ENCODE data around the gene GREB1L. TPM values are rescaled to one million over a fixed set of nuclear protein-coding genes. Genes with fewer than 3 reads are reported as not detected.

GREB1L gene
- polyA plus RNA-seq, 1 of the 3 experiments (the other 2 are of a cell fraction) = under 0.01 TPM

DNA sequence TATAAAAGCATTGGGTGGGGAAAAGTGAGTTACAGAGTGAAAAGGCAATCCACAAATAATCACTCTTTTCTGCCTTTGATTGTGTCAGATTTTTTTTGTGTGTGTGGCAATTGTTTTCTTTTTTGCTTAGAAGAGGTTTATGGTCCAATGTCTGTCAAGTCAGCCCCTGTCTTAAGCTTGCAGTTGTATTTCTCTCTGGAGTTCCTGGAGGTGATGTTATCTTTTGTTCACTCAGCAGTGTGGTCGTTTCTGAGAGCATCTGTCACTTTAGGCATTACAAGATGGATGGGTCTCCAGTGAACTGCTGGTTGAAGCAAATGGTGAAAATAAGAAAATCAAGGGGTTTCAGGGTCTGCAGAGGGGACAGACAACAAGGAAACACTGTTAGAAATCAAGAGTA is 121.3 kb downstream of the GREB1L start (continued):
- TF ChIP-seq TAF1 (IDR thresholded peaks at IDR 0.05; ENCODE audit: borderline replicate concordance, low read depth, low read length) (no peak), RFX5 (IDR thresholded peaks at IDR 0.05; ENCODE audit: low read length) (no peak), MAX (IDR thresholded peaks at IDR 0.05; ENCODE audit: low read depth) (no peak)

DNA sequence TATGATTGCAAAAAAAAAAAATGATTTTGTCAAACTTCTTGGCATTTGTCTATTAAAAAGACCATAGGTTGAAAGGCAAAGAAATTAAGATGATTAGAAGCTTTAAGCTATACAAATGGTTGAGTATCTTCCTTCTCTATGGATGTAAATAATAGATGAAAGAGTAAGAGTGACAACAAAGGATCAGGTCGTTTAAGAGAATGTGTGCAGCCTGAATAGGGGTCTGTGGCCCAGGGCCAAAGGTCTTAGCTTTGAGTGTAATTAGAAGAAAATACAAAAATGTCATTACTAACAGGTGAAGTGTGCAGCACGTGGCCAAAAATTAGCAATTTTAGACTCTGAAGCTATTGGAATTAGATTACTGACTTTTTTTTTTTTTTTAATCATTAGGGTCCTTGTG is 122.4 kb downstream of the GREB1L start:
- H3F3A ChIP-seq (replicated peaks; ENCODE audit: insufficient read depth) = no peaks in the 10 kb centered on the region
- H3K9me3 ChIP-seq = no peaks in the 10 kb centered on the region
- H3K36me3 ChIP-seq (replicated peaks in 1 of 2; ENCODE audit: control insufficient read depth in 1 of 2, insufficient read depth in 2 of 2, low read length in 1 of 2) = no peaks in the 10 kb centered on the region
- no peaks in the 10 kb centered on the region for H3K79me2 ChIP-seq (ENCODE audit: insufficient read depth)
- H3K4me3 ChIP-seq (ENCODE audit: low read depth in 2 of 2, low read length in 1 of 2) = no peak overlapping the region
- no peak overlapping the region for H2AFZ ChIP-seq (ENCODE audit: low read depth)
- ChIA-PET CTCF (no interaction called here), POLR2A (no interaction called here)
- H4K20me1 ChIP-seq (ENCODE audit: insufficient read depth) = no peaks in the 10 kb centered on the region
- no peaks in the 10 kb centered on the region for H3K9me2 ChIP-seq
- TF ChIP-seq PBX3 (IDR thresholded peaks at IDR 0.05) (no peak), USF2 (IDR thresholded peaks at IDR 0.05; ENCODE audit: borderline replicate concordance, low read depth, low read length) (no peak), TCF12 (IDR thresholded peaks at IDR 0.05) (no peak), CHD2 (IDR thresholded peaks at IDR 0.05; ENCODE audit: low read length, partially characterized antibody) (no peak), RXRA (IDR thresholded peaks at IDR 0.05; ENCODE audit: borderline replicate concordance, low read depth) (no peak), EP300 (IDR thresholded peaks at IDR 0.05; ENCODE audit: borderline replicate concordance in 1 of 2, low read depth in 1 of 2, low read length in 1 of 2) (no peak), RAD21 (IDR thresholded peaks at IDR 0.05; ENCODE audit: low read length) (no peak)
- no peak overlapping the region for H3K9ac ChIP-seq
- DNase-seq = no peak
- 8% methylated on average over 2 of the region's 2 CpGs for WGBS (ENCODE audit: low lambda C conversion rate)
- no peak overlapping the region for H3K27ac ChIP-seq (ENCODE audit: low read depth in 2 of 2, low read length in 1 of 2)
- peaks cover 8% of the 10 kb centered on the region; the same call in 1 of the 2 replicates for H3K27me3 ChIP-seq (ENCODE audit: insufficient read depth)
- no peak overlapping the region for H3K4me2 ChIP-seq
- H3K4me1 ChIP-seq (ENCODE audit: control insufficient read depth in 1 of 2, insufficient read depth in 2 of 2, low read depth in 1 of 2, low read length in 1 of 2) = no peaks in the 10 kb centered on the region

DNA sequence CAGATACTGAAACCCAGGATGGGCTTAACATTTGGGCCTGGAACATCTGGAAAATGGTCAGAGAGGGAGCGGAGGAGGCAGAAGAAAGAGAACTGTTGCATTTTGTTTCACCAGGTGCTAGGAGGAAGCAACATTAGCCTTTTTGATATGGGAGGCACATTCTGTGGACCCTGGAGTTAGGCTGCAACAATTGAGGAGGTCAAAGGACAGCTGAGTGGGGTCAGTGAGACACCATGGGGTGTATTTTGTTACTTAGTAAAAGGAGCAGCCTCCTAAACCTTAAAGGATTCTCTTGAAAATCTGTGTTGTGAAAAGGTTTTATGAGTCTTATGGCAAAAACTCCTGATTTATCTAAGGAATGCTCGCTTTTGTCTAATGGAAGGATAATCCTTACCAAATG is 124.9 kb downstream of the GREB1L start:
- Histone ChIP-seq H3K4me2 (no peak overlapping the region), H4K20me1 (ENCODE audit: insufficient read depth) (no peaks in the 10 kb centered on the region), H2AFZ (ENCODE audit: low read depth) (no peak overlapping the region), H3K9me2 (no peaks in the 10 kb centered on the region), H3K9ac (no peak overlapping the region), H3K9me3 (no peaks in the 10 kb centered on the region), H3K4me1 (ENCODE audit: control insufficient read depth in 1 of 2, insufficient read depth in 2 of 2, low read depth in 1 of 2, low read length in 1 of 2) (no peaks in the 10 kb centered on the region), H3K27ac (ENCODE audit: low read depth in 2 of 2, low read length in 1 of 2) (no peak overlapping the region), H3K27me3 (ENCODE audit: insufficient read depth) (peaks cover 8% of the 10 kb centered on the region; the same call in 1 of the 2 replicates), H3K4me3 (ENCODE audit: low read depth in 2 of 2, low read length in 1 of 2) (no peak overlapping the region), H3K36me3 (replicated peaks in 1 of 2; ENCODE audit: control insufficient read depth in 1 of 2, insufficient read depth in 2 of 2, low read length in 1 of 2) (no peaks in the 10 kb centered on the region), H3F3A (replicated peaks; ENCODE audit: insufficient read depth) (no peaks in the 10 kb centered on the region), H3K79me2 (ENCODE audit: insufficient read depth) (no peaks in the 10 kb centered on the region)
- ChIA-PET CTCF (no interaction called here), POLR2A (no interaction called here)
- 38% methylated on average over 2 of the region's 2 CpGs for WGBS (ENCODE audit: low lambda C conversion rate)
- DNase-seq = no peak
- TF ChIP-seq GATA2 (CRISPR knock-in tag; IDR thresholded peaks at IDR 0.05) (no peak), REST (IDR thresholded peaks at IDR 0.05; ENCODE audit: low read depth, low read length) (no peak), POLR2AphosphoS5 (IDR thresholded peaks at IDR 0.05; ENCODE audit: low read depth, low read length) (no peak), SMC3 (IDR thresholded peaks at IDR 0.05; ENCODE audit: low read depth, low read length) (no peak)

Measured in SK-N-SH (cell line).